Heart left ventricle (tissue), 16 donors: Measurements from ENCODE around the gene CKM. TPM values are rescaled to one million over a fixed set of nuclear protein-coding genes. Genes with fewer than 3 reads are reported as not detected.

Source experiments
- ATAC-seq, 4 donors: fragments of 200-7000 bp; cut with Tn5 transposase; one replicate each; pipeline ENCODE4 v1.9.1; 2020 to 2022; ENCODE audit warnings: moderate library complexity in 4 of 4, mild to moderate bottlenecking in 3 of 4, moderate number of reproducible peaks in 1 of 4
- DNase-seq, 5 donors: peaks; one replicate each; pipeline ENCODE4 v3.0.0-alpha.2; 2020
- H3K27ac ChIP-seq, 12 donors: fragments of 200-600 bp; sonication (generic) in 4 of 12; one replicate each; pipeline versions ENCODE4 v1.5.0 to v1.8.0; 2016 to 2022; ENCODE audit warnings: mild to moderate bottlenecking in 2 of 12
- H3K27me3 ChIP-seq, 9 donors: fragments of 200-600 bp; sonication (generic) in 2 of 9; one replicate each; pipeline versions ENCODE4 v1.5.1 to v1.8.0; 2016 to 2022; ENCODE audit warnings: mild to moderate bottlenecking in 3 of 9
- H3K36me3 ChIP-seq, 9 donors: fragments of 200-600 bp; sonication (generic) in 2 of 9; one replicate each; pipeline versions ENCODE4 v1.5.0 to v1.8.0; 2018 to 2022; ENCODE audit warnings: mild to moderate bottlenecking in 2 of 9
- H3K4me1 ChIP-seq, 12 donors: fragments of 200-600 bp; sonication (generic) in 4 of 12; one replicate each; pipeline versions ENCODE4 v1.5.0 to v1.8.0; 2016 to 2022; ENCODE audit warnings: mild to moderate bottlenecking in 3 of 12
- H3K4me3 ChIP-seq, 12 donors: fragments of 200-600 bp; sonication (generic) in 4 of 12; one replicate each; pipeline versions ENCODE4 v1.5.0 to v1.8.0; 2017 to 2022; ENCODE audit warnings: mild to moderate bottlenecking in 9 of 12, moderate library complexity in 4 of 12
- H3K9me3 ChIP-seq, 12 donors: fragments of 200-600 bp; sonication (generic) in 4 of 12; one replicate each; pipeline versions ENCODE4 v1.5.0 to v1.8.0; 2016 to 2022; ENCODE audit warnings: mild to moderate bottlenecking in 1 of 12
- POLR2A ChIP-seq, 2 donors: fragments of 450-650 bp; IDR thresholded peaks; one replicate each; pipeline ENCODE4 v1.6.1; 2017; ENCODE audit warnings: antibody characterized with exemption in 2 of 2, mild to moderate bottlenecking in 2 of 2, moderate library complexity in 2 of 2
- WGBS, 4 donors: extraction: QIAGEN DNeasy Blood & Tissue Kit in 2 of 4; methylation state at CpG; one replicate each; pipeline versions ENCODE4 v1.1.5 to v1.1.7; 2013 to 2018; 5-methylcytosine and 5-hydroxymethylcytosine counted together
- intact Hi-C, 10 donors: fragments of 100-400 bp; cut with DNase I; formaldehyde crosslinking; loops; one replicate each; pipeline versions ENCODE4 v1.11.1 to v1.14.2; 2022
- polyA plus RNA-seq, 2 donors: library from polyadenylated mRNA; stranded (reverse); fragments of 200-250 nt; gene quantifications; one replicate each; pipeline ENCODE4 v1.2.3, GENCODE V29; 2013
- total RNA-seq, 9 donors: library from RNA; depleted of rRNA in 2 of 9; stranded (reverse); fragments of >200 nt in 2 of 9; fragmentation: NEBNext Ultra II Directional in 3 of 9; extraction: Animal tissue kit (Norgen Biotek cat#: 25700) in 3 of 9; gene quantifications; one replicate each; pipeline versions ENCODE4 v1.1.0 to v1.2.4, GENCODE V29; 2016 to 2023
- TF ChIP-seq, protein P1 (sequence below), 12 donors: fragments of 200-600 bp; sonication (generic) in 4 of 12; IDR thresholded peaks; one replicate each; pipeline versions ENCODE4 v1.5.0 to v1.8.0; 2018 to 2022; ENCODE audit warnings: antibody characterized with exemption in 12 of 12, mild to moderate bottlenecking in 5 of 12
- donor health status: ischemic (EF 13 %, LVEDD 7.1; RV severe dilation, severe dysfunction).
- donor health status: healthy with polysubstance abuse.
- donor health status: DM: no; HTN: yes; CAD: no.
- donor health status: DM: no; HTN: no; CAD: no.
- donor health status: ischemic (EF 25% LVEDD 6.9; RV normal size, moderate dysfunction).
- donor health status: ischemic (EF 25% LVEDD 5.7; RV mildly dilated, moderate dysfunction).
- donor health status: healthy.
- donor health status: DM: yes; HTN: yes; CAD: no.
- donor health status: ischemic (EF 35%, LVEDD 5.7; RV mildly dilated, moderate dysfunction).
- donor health status: nonischemic (EF 11% LVEDD 7.7; RV severe dilation, severe dysfunction).
- donor health status: DM: yes; HTN: yes; CAD: no.
- donor health status: PGD.
- donor health status: ischemic (EF 29% LVEDD 5.4; RV normal size, mild dysfunction).
- donor health status: nonischemic (EF 23%, LVEDD 6.1; RV moderate dilation, normal function).

CKM gene
- total and polyA plus RNA-seq, 11 donors = 1,885 to 11,128 (median 3,786) TPM

- 94 to 98% (median 98%) methylated on average over 9 of the region's 9 CpGs for WGBS, 4 donors
- ATAC-seq = no peak
Observed at GRCh38 chr19:45355402-45355801, 32.7 kb upstream of the CKM start.

DNA sequence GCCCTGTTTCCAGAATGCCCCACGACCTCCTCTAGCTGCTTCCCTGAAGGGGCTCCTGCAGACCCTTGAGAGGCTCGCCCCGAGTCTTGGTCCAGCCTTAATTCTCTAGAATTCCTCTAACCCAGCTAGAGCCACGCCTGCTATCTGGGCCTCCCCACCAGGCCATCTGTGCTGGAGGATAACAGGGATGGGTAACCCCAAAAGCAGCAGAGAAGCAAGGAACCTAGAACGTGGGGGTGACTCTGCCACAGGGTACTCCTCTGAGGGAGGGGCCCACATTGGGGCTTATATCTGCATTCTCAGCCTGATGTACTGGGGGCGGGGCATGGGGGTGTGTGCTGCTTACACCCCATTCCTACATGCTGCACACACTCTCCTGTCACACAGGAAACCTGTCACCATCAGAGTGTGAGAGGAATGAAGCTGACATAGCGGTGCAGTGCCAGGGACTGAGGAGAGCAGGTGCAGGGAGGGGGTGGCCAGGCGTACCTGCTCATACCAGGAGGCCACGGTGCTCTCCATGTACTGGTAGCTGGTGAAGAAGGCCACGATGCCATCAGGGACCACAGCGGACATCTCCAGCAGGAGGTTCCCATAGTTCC is 31.7 kb upstream of the CKM start:
- no peak for TF ChIP-seq POLR2A (IDR thresholded peaks at IDR 0.05)
- TF ChIP-seq, protein P1, sequence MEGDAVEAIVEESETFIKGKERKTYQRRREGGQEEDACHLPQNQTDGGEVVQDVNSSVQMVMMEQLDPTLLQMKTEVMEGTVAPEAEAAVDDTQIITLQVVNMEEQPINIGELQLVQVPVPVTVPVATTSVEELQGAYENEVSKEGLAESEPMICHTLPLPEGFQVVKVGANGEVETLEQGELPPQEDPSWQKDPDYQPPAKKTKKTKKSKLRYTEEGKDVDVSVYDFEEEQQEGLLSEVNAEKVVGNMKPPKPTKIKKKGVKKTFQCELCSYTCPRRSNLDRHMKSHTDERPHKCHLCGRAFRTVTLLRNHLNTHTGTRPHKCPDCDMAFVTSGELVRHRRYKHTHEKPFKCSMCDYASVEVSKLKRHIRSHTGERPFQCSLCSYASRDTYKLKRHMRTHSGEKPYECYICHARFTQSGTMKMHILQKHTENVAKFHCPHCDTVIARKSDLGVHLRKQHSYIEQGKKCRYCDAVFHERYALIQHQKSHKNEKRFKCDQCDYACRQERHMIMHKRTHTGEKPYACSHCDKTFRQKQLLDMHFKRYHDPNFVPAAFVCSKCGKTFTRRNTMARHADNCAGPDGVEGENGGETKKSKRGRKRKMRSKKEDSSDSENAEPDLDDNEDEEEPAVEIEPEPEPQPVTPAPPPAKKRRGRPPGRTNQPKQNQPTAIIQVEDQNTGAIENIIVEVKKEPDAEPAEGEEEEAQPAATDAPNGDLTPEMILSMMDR (IDR thresholded peaks at IDR 0.05) = no peak
- Histone ChIP-seq H3K9me3 (no peaks in the 10 kb centered on the region), H3K27ac (no peak overlapping the region), H3K27me3 (no peaks in the 10 kb centered on the region), H3K4me1 (no peaks in the 10 kb centered on the region), H3K36me3 (peaks cover 0 to 58% (median 28%) of the 10 kb centered on the region in 9 donors), H3K4me3 (no peak overlapping the region)
- intact Hi-C loops = no loop called here
- WGBS, 4 donors = 90 to 94% (median 92%) methylated on average over 10 to 11 of the region's 11 CpGs
- no peak for DNase-seq
- ATAC-seq = no peak

More at GRCh38 chr19:45355402-45355801, 32.7 kb upstream of the CKM start:
- no peak for TF ChIP-seq POLR2A (IDR thresholded peaks at IDR 0.05)
- H3K36me3 ChIP-seq = peaks cover 0 to 61% (median 28%) of the 10 kb centered on the region in 9 donors
- no peaks in the 10 kb centered on the region for H3K4me1 ChIP-seq
- intact Hi-C loops = no loop called here
- H3K27me3 ChIP-seq = no peaks in the 10 kb centered on the region
- no peaks in the 10 kb centered on the region for H3K9me3 ChIP-seq
- no peak for DNase-seq
- no peak overlapping the region for H3K27ac ChIP-seq
- H3K4me3 ChIP-seq = no peak overlapping the region

DNA sequence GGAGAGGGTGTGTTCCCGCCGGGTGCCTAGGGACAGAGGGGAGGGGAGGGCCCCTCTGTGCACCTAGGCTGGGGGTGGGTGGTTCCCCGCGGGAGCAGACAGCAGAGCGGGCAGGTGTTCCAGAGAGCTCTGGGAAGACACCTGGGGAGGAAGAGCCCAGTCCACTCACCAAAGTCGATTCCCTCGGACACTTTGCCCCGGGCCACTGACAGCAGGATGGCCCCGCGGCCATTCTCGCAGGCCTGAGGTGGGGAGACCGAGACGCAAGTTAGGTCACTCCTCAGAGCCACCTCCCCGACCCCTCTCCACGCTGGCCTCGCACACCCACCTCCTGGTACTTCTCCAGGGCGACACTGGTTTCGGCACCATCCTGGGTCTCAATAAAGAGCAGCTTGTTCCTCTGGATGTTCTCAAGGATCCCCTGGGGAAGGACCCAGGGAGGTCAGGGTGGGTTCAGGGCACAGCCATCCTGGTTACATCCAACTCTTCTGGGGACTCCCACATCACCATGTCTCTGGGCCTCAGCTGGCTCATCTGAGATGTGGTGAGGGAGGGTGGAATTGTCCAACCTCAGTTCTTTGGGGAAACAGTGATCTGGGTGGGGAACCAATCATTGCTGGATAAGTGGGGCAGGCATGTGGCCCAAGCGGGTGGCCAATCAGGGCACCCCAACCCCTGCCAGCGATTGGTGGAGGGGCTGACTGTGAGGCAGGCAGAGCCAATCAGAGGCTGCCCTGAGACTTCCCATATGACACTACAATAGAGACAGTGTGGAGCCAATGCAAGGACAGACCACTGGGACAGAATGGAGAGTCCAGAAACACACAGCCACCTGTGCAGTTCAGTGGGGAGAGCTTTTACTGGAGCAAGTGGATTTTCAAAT is 30.5 kb upstream of the CKM start:
- peaks cover 0 to 56% (median 28%) of the 10 kb centered on the region in 9 donors for H3K36me3 ChIP-seq
- 91 to 93% (median 92%) methylated on average over 19 to 20 of the region's 20 CpGs for WGBS, 4 donors
- no peak overlapping the region for H3K4me3 ChIP-seq
- intact Hi-C loops = no loop called here
- ATAC-seq (no peak), DNase-seq (no peak)
- H3K27ac ChIP-seq = no peak overlapping the region
- no peaks in the 10 kb centered on the region for H3K27me3 ChIP-seq
- no peaks in the 10 kb centered on the region for H3K9me3 ChIP-seq
- TF ChIP-seq, protein P1 (IDR thresholded peaks at IDR 0.05) = no peak
- TF ChIP-seq POLR2A (IDR thresholded peaks at IDR 0.05) = no peak
- H3K4me1 ChIP-seq = no peaks in the 10 kb centered on the region

DNA sequence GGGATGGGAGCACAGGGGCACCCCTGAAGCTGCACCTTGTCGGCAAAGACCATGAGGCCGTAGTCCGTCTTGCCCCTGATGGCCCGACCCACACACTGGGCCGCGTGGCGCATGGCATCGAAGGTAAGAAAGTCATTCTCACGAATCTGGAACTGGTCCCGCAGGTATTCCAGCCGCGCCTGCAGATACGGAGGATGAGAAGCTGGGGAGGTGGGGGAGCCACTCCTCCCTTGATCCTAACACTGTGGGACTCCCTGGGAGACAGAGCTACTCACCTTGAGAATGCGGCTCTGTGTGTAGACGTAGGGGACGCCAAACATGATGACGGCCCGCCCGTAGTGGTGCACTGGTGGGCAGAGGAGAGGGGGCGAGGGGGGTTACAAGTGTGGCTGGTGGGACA is 29.8 kb upstream of the CKM start:
- intact Hi-C loops = no loop called here
- Histone ChIP-seq H3K27ac (no peak overlapping the region), H3K4me1 (no peaks in the 10 kb centered on the region), H3K27me3 (peaks cover 0 to 5% (median 0%) of the 10 kb centered on the region in 9 donors), H3K4me3 (no peak overlapping the region), H3K9me3 (no peaks in the 10 kb centered on the region), H3K36me3 (peaks cover 0 to 56% (median 28%) of the 10 kb centered on the region in 9 donors)
- TF ChIP-seq, protein P1 (IDR thresholded peaks at IDR 0.05) = no peak
- no peak for TF ChIP-seq POLR2A (IDR thresholded peaks at IDR 0.05)
- 94 to 97% (median 95%) methylated on average over 15 to 20 of the region's 20 CpGs for WGBS, 4 donors
- no peak for ATAC-seq
- DNase-seq = no peak
